Heart left ventricle (tissue), 13 donors: ENCODE data around the gene HMX1.

ENCODE experiments used
- POLR2A ChIP-seq, 2 donors: fragments of 450-650 bp; IDR thresholded peaks; one replicate each; pipeline ENCODE4 v1.6.1; 2017; ENCODE audit warnings: antibody characterized with exemption in 2 of 2, mild to moderate bottlenecking in 2 of 2, moderate library complexity in 2 of 2
- TF ChIP-seq, protein P1 (sequence below), 12 donors: fragments of 200-600 bp; sonication (generic) in 4 of 12; IDR thresholded peaks; one replicate each; pipeline versions ENCODE4 v1.5.0 to v1.8.0; 2018 to 2022; ENCODE audit warnings: antibody characterized with exemption in 12 of 12, mild to moderate bottlenecking in 5 of 12
- donor health status: ischemic (EF 13 %, LVEDD 7.1; RV severe dilation, severe dysfunction).
- donor health status: DM: no; HTN: yes; CAD: no.
- donor health status: DM: no; HTN: no; CAD: no.
- donor health status: ischemic (EF 25% LVEDD 6.9; RV normal size, moderate dysfunction).
- donor health status: ischemic (EF 25% LVEDD 5.7; RV mildly dilated, moderate dysfunction).
- donor health status: ischemic (EF 35%, LVEDD 5.7; RV mildly dilated, moderate dysfunction).
- donor health status: nonischemic (EF 11% LVEDD 7.7; RV severe dilation, severe dysfunction).
- donor health status: DM: yes; HTN: yes; CAD: no.
- donor health status: PGD.
- donor health status: ischemic (EF 29% LVEDD 5.4; RV normal size, mild dysfunction).
- donor health status: nonischemic (EF 23%, LVEDD 6.1; RV moderate dilation, normal function).

- TF ChIP-seq, protein P1, sequence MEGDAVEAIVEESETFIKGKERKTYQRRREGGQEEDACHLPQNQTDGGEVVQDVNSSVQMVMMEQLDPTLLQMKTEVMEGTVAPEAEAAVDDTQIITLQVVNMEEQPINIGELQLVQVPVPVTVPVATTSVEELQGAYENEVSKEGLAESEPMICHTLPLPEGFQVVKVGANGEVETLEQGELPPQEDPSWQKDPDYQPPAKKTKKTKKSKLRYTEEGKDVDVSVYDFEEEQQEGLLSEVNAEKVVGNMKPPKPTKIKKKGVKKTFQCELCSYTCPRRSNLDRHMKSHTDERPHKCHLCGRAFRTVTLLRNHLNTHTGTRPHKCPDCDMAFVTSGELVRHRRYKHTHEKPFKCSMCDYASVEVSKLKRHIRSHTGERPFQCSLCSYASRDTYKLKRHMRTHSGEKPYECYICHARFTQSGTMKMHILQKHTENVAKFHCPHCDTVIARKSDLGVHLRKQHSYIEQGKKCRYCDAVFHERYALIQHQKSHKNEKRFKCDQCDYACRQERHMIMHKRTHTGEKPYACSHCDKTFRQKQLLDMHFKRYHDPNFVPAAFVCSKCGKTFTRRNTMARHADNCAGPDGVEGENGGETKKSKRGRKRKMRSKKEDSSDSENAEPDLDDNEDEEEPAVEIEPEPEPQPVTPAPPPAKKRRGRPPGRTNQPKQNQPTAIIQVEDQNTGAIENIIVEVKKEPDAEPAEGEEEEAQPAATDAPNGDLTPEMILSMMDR (IDR thresholded peaks at IDR 0.05) = no peak
- no peak for TF ChIP-seq POLR2A (IDR thresholded peaks at IDR 0.05)
These were observed 36.7 kb upstream of the HMX1 start for GRCh38 chr4:8908206-8908893.
